CD4-positive, CD25-positive, alpha-beta regulatory T cell (primary cell): ENCODE results near the gene TMEM151B. TPM values are rescaled to one million over a fixed set of nuclear protein-coding genes. Genes with fewer than 3 reads are reported as not detected.
"Not testable (repeated sequence)": the region's sequence is repeated elsewhere in the genome, so short reads cannot be mapped to it uniquely, and the experiment has no call there.

Experiments used
- ATAC-seq, 2 donors: fragments of 150-1000 bp; cut with Tn5 transposase; one replicate each; pipeline ENCODE4 v1.10.0; 2021; ENCODE audit warnings: low read depth in 2 of 2, moderate number of reproducible peaks in 2 of 2, moderate library complexity in 1 of 2
- DNase-seq, 3 donors: peaks; one replicate each; pipeline versions ENCODE4 v3.0.0 to v3.0.0-alpha.2; 2012 to 2022; ENCODE audit warnings: mixed read lengths in 1 of 3
- H3K27ac ChIP-seq: one replicate; pipeline ENCODE4 v1.7.0; 2013; ENCODE audit warnings: mild to moderate bottlenecking, low read length; ENCODE audit not compliant: insufficient read depth, poor library complexity, severe bottlenecking
- H3K27me3 ChIP-seq: one replicate; pipeline ENCODE4 v1.7.0; 2013; ENCODE audit warnings: low read length; ENCODE audit not compliant: control insufficient read depth, insufficient read depth
- H3K36me3 ChIP-seq: one replicate; pipeline ENCODE4 v1.7.0; 2013; ENCODE audit warnings: mild to moderate bottlenecking, low read length, moderate library complexity; ENCODE audit not compliant: control insufficient read depth, insufficient read depth
- H3K4me1 ChIP-seq: 2 replicates; pipeline ENCODE4 v1.7.0; 2013; ENCODE audit warnings: mild to moderate bottlenecking, low read length; ENCODE audit not compliant: insufficient read depth, control insufficient read depth, poor library complexity, severe bottlenecking
- H3K4me3 ChIP-seq: one replicate; pipeline ENCODE4 v1.7.0; 2013; ENCODE audit warnings: low read depth, mild to moderate bottlenecking, low read length, moderate library complexity
- H3K9me3 ChIP-seq, 2 experiments: 1 replicate in 1 of 2; 2 replicates in 1 of 2; pipeline ENCODE4 v1.7.0; 2013; ENCODE audit warnings: low read length in 2 of 2, mild to moderate bottlenecking in 1 of 2, moderate library complexity in 1 of 2; ENCODE audit not compliant: control insufficient read depth in 2 of 2
- H3K27ac Mint-ChIP-seq, 3 donors: one replicate each; pipeline ENCODE4 v1.8.0; 2020 to 2022; ENCODE audit warnings: mild to moderate bottlenecking in 3 of 3, mixed read lengths in 3 of 3, moderate library complexity in 2 of 3
- H3K27me3 Mint-ChIP-seq: one replicate; pipeline ENCODE4 v1.8.0; 2022; ENCODE audit warnings: mild to moderate bottlenecking, mixed read lengths
- H3K36me3 Mint-ChIP-seq: one replicate; pipeline ENCODE4 v1.8.0; 2020; ENCODE audit warnings: mixed read lengths
- H3K4me1 Mint-ChIP-seq, 4 donors: one replicate each; pipeline ENCODE4 v1.8.0; 2020 to 2022; ENCODE audit warnings: mixed read lengths in 4 of 4, mild to moderate bottlenecking in 1 of 4
- H3K4me3 Mint-ChIP-seq, 4 donors: one replicate each; pipeline ENCODE4 v1.8.0; 2020 to 2022; ENCODE audit warnings: mild to moderate bottlenecking in 4 of 4, mixed read lengths in 4 of 4, moderate library complexity in 3 of 4
- H3K9me3 Mint-ChIP-seq, 7 donors: one replicate each; pipeline ENCODE4 v1.8.0; 2020 to 2022; ENCODE audit warnings: mixed read lengths in 7 of 7, mild to moderate bottlenecking in 3 of 7, moderate library complexity in 2 of 7
- polyA plus RNA-seq, 4 donors: library from polyadenylated mRNA; unstranded; fragments of 300-500 nt; fragmentation: Illumina TruSeq; gene quantifications; one replicate each; pipeline ENCODE4 v1.2.3, GENCODE V29; 2021
- total RNA-seq: library from RNA; stranded (reverse); gene quantifications from one replicate; pipeline ENCODE4 v1.2.3, GENCODE V29; 2022

The TMEM151B gene
- total and polyA plus RNA-seq, 5 donors from 2014 or later = not detected

- peak overlapping the region in 1 of 3 donors; percentile 74 for H3K27ac Mint-ChIP-seq
- no peaks in the 10 kb centered on the region for H3K4me1 ChIP-seq
These were observed 79.8 kb downstream of the TMEM151B start for GRCh38 chr6:44349904-44350649.

GRCh38 chr6:44350650-44350994 is 80.4 kb downstream of the TMEM151B start:
- not testable (repeated sequence) for H3K27me3 ChIP-seq, H3K36me3 ChIP-seq, H3K36me3 Mint-ChIP-seq, H3K4me3 Mint-ChIP-seq, DNase-seq, H3K9me3 ChIP-seq, H3K27ac Mint-ChIP-seq, ATAC-seq, H3K27ac ChIP-seq, H3K4me3 ChIP-seq, H3K4me1 ChIP-seq, H3K4me1 Mint-ChIP-seq, H3K9me3 Mint-ChIP-seq
- H3K27me3 Mint-ChIP-seq = peaks cover 29% of the 10 kb centered on the region

More at GRCh38 chr6:44349904-44350649, 79.8 kb downstream of the TMEM151B start:
- Mint-ChIP-seq H3K27me3 (peaks cover 34% of the 10 kb centered on the region), H3K4me3 (no peak overlapping the region), H3K9me3 (no peaks in the 10 kb centered on the region), H3K4me1 (no peaks in the 10 kb centered on the region), H3K36me3 (no peaks in the 10 kb centered on the region)
- Histone ChIP-seq H3K27ac (no peak overlapping the region), H3K36me3 (no peaks in the 10 kb centered on the region), H3K27me3 (peaks cover 7% of the 10 kb centered on the region), H3K4me3 (no peak overlapping the region), H3K9me3 (no peaks in the 10 kb centered on the region)
- DNase-seq (no peak), ATAC-seq (no peak)

GRCh38 chr6:44352259-44352658 is 82.0 kb downstream of the TMEM151B start:
- Mint-ChIP-seq H3K4me1 (no peaks in the 10 kb centered on the region), H3K27ac (no peak overlapping the region), H3K4me3 (no peak overlapping the region), H3K9me3 (peaks cover 0 to 4% (median 0%) of the 10 kb centered on the region in 7 donors), H3K36me3 (no peaks in the 10 kb centered on the region), H3K27me3 (peaks cover 24% of the 10 kb centered on the region)
- DNase-seq (no peak), ATAC-seq (no peak)
- Histone ChIP-seq H3K4me1 (no peaks in the 10 kb centered on the region), H3K27ac (no peak overlapping the region), H3K27me3 (no peaks in the 10 kb centered on the region), H3K36me3 (no peaks in the 10 kb centered on the region), H3K4me3 (no peak overlapping the region), H3K9me3 (no peaks in the 10 kb centered on the region)

- H3K4me1 Mint-ChIP-seq = no peaks in the 10 kb centered on the region
- H3K4me3 Mint-ChIP-seq = peak overlapping the region in 1 of 4 donors; percentile 4
- no peaks in the 10 kb centered on the region for H3K36me3 Mint-ChIP-seq
These were observed 83.1 kb downstream of the TMEM151B start for GRCh38 chr6:44353336-44353735.

DNA sequence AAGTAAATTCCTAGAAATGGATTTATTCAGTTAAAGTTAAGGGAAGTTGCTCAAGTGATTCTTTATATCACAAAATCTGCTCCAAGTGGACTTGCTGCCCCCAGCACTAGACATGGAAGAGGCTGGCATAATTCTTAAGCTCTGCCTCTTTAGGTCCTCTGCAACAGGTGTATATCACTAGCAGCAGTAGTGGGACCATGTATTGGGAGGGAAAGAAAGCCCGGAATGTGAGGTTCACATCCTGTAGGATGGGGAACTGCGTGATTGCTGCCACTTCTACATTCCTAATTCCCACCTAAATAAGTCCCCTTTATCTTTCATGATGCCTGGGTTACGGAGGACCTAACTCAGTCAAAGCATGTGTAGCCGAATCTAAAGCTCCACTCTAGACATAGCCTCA is 85.4 kb downstream of the TMEM151B start:
- Mint-ChIP-seq H3K9me3 (peaks cover 0 to 4% (median 0%) of the 10 kb centered on the region in 7 donors), H3K36me3 (no peaks in the 10 kb centered on the region), H3K27ac (no peak overlapping the region), H3K27me3 (peaks cover 36% of the 10 kb centered on the region), H3K4me1 (no peaks in the 10 kb centered on the region), H3K4me3 (no peak overlapping the region)
- no peak for DNase-seq
- no peak for ATAC-seq
- Histone ChIP-seq H3K36me3 (no peaks in the 10 kb centered on the region), H3K27me3 (peaks cover 2% of the 10 kb centered on the region), H3K9me3 (no peaks in the 10 kb centered on the region), H3K4me3 (no peak overlapping the region), H3K27ac (no peak overlapping the region), H3K4me1 (no peaks in the 10 kb centered on the region)

More at GRCh38 chr6:44353336-44353735, 83.1 kb downstream of the TMEM151B start:
- Mint-ChIP-seq H3K27ac (no peak overlapping the region), H3K9me3 (peaks cover 0 to 4% (median 0%) of the 10 kb centered on the region in 7 donors), H3K27me3 (peaks cover 32% of the 10 kb centered on the region)
- H3K4me1 ChIP-seq = no peaks in the 10 kb centered on the region
- no peak for ATAC-seq
- H3K27ac ChIP-seq = no peak overlapping the region
- peaks cover 2% of the 10 kb centered on the region for H3K27me3 ChIP-seq
- H3K4me3 ChIP-seq = no peak overlapping the region
- no peaks in the 10 kb centered on the region for H3K36me3 ChIP-seq
- DNase-seq = no peak
- no peaks in the 10 kb centered on the region for H3K9me3 ChIP-seq

DNA sequence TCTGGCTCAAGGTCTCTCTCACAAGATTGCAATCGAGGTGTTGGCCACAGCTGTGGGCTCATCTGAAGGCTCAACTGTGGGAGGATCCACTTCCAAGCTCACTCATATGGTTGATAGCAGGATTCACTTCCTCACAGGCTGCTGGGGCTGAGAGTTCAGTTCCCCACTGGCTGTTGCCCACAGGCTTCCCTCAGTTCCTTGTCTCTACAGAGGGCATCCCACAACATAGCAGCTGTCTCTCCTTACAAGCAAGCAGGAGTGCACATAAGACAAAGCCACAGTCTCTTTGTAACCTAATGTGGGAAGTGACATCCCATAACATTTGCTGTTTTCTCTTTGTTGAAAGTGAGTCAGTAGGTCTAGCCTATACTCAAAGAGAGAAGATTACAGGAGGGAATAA is 86.2 kb downstream of the TMEM151B start:
- H3K36me3 Mint-ChIP-seq = no peaks in the 10 kb centered on the region
- no peak overlapping the region for H3K27ac Mint-ChIP-seq
- peaks cover 40% of the 10 kb centered on the region for H3K27me3 Mint-ChIP-seq
- no peaks in the 10 kb centered on the region for H3K4me1 Mint-ChIP-seq
- Histone ChIP-seq H3K9me3 (no peaks in the 10 kb centered on the region), H3K36me3 (no peaks in the 10 kb centered on the region), H3K27me3 (peaks cover 2% of the 10 kb centered on the region), H3K27ac (no peak overlapping the region), H3K4me3 (no peak overlapping the region), H3K4me1 (no peaks in the 10 kb centered on the region)
- no peak overlapping the region for H3K4me3 Mint-ChIP-seq
- no peak for ATAC-seq
- no peak for DNase-seq
- peaks cover 0 to 4% (median 0%) of the 10 kb centered on the region in 7 donors for H3K9me3 Mint-ChIP-seq

Other genes with a start within 250 kb of the TMEM151B start
- gene MRPL14, start 143.0 kb upstream of the TMEM151B start, total RNA-seq = 11.8 TPM
- 100 to 1,000 TPM in 1 of 4 donors, 10 to 100 TPM in 3; 72.3 to 101 (median 86.5) TPM for gene MRPL14, start 143.0 kb upstream of the TMEM151B start, polyA plus RNA-seq
- gene TMEM63B, start 142.9 kb upstream of the TMEM151B start, total RNA-seq = 20.5 TPM
- 1 to 10 TPM; 1.3 to 2.3 (median 1.4) TPM for gene TMEM63B, start 142.9 kb upstream of the TMEM151B start, polyA plus RNA-seq
- not detected for gene CAPN11, start 111.6 kb upstream of the TMEM151B start, total RNA-seq
- gene CAPN11, start 111.6 kb upstream of the TMEM151B start, polyA plus RNA-seq = not detected
- not detected for gene MYMX, start 53.5 kb upstream of the TMEM151B start, total RNA-seq
- not detected for gene MYMX, start 53.5 kb upstream of the TMEM151B start, polyA plus RNA-seq
- 2.6 TPM for gene SLC29A1, start 46.9 kb upstream of the TMEM151B start, total RNA-seq
- 1 to 10 TPM; 3.3 to 6.1 (median 3.9) TPM for gene SLC29A1, start 46.9 kb upstream of the TMEM151B start, polyA plus RNA-seq
- gene HSP90AB1, start 23.3 kb upstream of the TMEM151B start, total RNA-seq = 399 TPM
- 100 to 1,000 TPM; 264 to 426 (median 333) TPM for gene HSP90AB1, start 23.3 kb upstream of the TMEM151B start, polyA plus RNA-seq
- 14.8 TPM for gene SLC35B2, start 12.9 kb upstream of the TMEM151B start, total RNA-seq
- 10 to 100 TPM; 33.0 to 42.4 (median 36.8) TPM for gene SLC35B2, start 12.9 kb upstream of the TMEM151B start, polyA plus RNA-seq
- 53.8 TPM for gene NFKBIE, start 4.9 kb upstream of the TMEM151B start, total RNA-seq
- gene NFKBIE, start 4.9 kb upstream of the TMEM151B start, polyA plus RNA-seq = 1 to 10 TPM; 3.6 to 7.0 (median 6.1) TPM
- gene AARS2, start 42.9 kb downstream of the TMEM151B start, total RNA-seq = 15.7 TPM
- gene AARS2, start 42.9 kb downstream of the TMEM151B start, polyA plus RNA-seq = 1 to 10 TPM; 3.6 to 8.3 (median 6.1) TPM
- gene SPATS1, start 72.2 kb downstream of the TMEM151B start, total RNA-seq = not detected
- gene SPATS1, start 72.2 kb downstream of the TMEM151B start, polyA plus RNA-seq = not detected
- gene CDC5L, start 117.3 kb downstream of the TMEM151B start, total RNA-seq = 22.4 TPM
- 10 to 100 TPM; 15.9 to 18.3 (median 16.3) TPM for gene CDC5L, start 117.3 kb downstream of the TMEM151B start, polyA plus RNA-seq